K562 (cell line): ENCODE results near the gene MAP4.

ENCODE experiments used
- MAZ ChIP-seq, 2 experiments: fragments of 450-650 bp in 1 of 2; sonication (generic) in 1 of 2; formaldehyde crosslinking; IDR thresholded peaks in 1 of 2; conservative IDR thresholded peaks in 1 of 2; 2 replicates each; pipeline versions ENCODE4 v1.4.0 to v1.5.0; 2020; ENCODE audit warnings: mild to moderate bottlenecking in 1 of 2, missing genetic modification reagents in 1 of 2
- TARDBP ChIP-seq: fragments of 450-650 bp; IDR thresholded peaks from 2 replicates; pipeline ENCODE4 v1.6.1; 2016

- no peak for TF ChIP-seq TARDBP
- TF ChIP-seq MAZ (CRISPR knock-in tag; conservative IDR thresholded peaks at IDR 0.05 in 1 of 2, IDR thresholded peaks at IDR 0.05 in 1 of 2): no peak
Measured at GRCh38 chr3:47956521-47956920, 59.7 kb downstream of the MAP4 start.
